MM.1S (cell line): Measurements from ENCODE around the gene ETV7.

Experiments
- EZH2 ChIP-seq: fragments of 300-600 bp; sonication (generic); optimal IDR thresholded peaks from 2 replicates; pipeline ENCODE3; 2017; ENCODE audit warnings: low read depth, mild to moderate bottlenecking, antibody characterized with exemption, low read length, mixed read lengths
- TF ChIP-seq, protein P1 (sequence below): fragments of 300-600 bp; sonication (generic); IDR thresholded peaks from 2 replicates; pipeline ENCODE4 v1.5.1; 2016; ENCODE audit warnings: antibody characterized with exemption, low read length, mixed read lengths

- TF ChIP-seq, protein P1, sequence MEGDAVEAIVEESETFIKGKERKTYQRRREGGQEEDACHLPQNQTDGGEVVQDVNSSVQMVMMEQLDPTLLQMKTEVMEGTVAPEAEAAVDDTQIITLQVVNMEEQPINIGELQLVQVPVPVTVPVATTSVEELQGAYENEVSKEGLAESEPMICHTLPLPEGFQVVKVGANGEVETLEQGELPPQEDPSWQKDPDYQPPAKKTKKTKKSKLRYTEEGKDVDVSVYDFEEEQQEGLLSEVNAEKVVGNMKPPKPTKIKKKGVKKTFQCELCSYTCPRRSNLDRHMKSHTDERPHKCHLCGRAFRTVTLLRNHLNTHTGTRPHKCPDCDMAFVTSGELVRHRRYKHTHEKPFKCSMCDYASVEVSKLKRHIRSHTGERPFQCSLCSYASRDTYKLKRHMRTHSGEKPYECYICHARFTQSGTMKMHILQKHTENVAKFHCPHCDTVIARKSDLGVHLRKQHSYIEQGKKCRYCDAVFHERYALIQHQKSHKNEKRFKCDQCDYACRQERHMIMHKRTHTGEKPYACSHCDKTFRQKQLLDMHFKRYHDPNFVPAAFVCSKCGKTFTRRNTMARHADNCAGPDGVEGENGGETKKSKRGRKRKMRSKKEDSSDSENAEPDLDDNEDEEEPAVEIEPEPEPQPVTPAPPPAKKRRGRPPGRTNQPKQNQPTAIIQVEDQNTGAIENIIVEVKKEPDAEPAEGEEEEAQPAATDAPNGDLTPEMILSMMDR: no peak
- TF ChIP-seq EZH2: no peak
Observed at GRCh38 chr6:36389353-36389752, 1.9 kb upstream of the ETV7 start.
